CD4-positive, alpha-beta T cell (primary cell): ENCODE results near the gene REXO1. TPM values are rescaled to one million over a fixed set of nuclear protein-coding genes. Genes with fewer than 3 reads are reported as not detected.

ENCODE experiments used
- ATAC-seq: fragments of 200-7000 bp; cut with Tn5 transposase; one replicate; pipeline ENCODE4 v1.10.0; 2022; ENCODE audit warnings: mild to moderate bottlenecking; ENCODE audit not compliant: poor library complexity
- CTCF ChIA-PET: fragments of 350-600 bp; sonication (Branson Sonifier 250); formaldehyde crosslinking; loops from one replicate; lab custom pipeline; 2021; ENCODE audit warnings: antibody characterized with exemption, inconsistent platforms; lab: Charles Lee
- POLR2A ChIA-PET: fragments of 350-600 bp; sonication (Branson Sonifier 250); formaldehyde crosslinking; loops from one replicate; lab custom pipeline; 2021; ENCODE audit warnings: antibody characterized with exemption, inconsistent platforms; lab: Charles Lee
- DNase-seq, 14 experiments: peaks; one replicate each; pipeline ENCODE4 v3.0.0-alpha.2; 2013 to 2020; ENCODE audit warnings: mixed read lengths in 2 of 14
- H3K27ac ChIP-seq, 2 donors: one replicate each; pipeline versions ENCODE4 v1.5.1 to v1.7.0; 2013; ENCODE audit warnings: low read length in 2 of 2, low read depth in 1 of 2, mild to moderate bottlenecking in 1 of 2
- H3K27me3 ChIP-seq, 2 experiments: 1 replicate in 1 of 2; 2 replicates in 1 of 2; pipeline versions ENCODE4 v1.6.1 to v1.7.0; 2013; ENCODE audit warnings: low read length in 2 of 2, control low read depth in 1 of 2, mild to moderate bottlenecking in 1 of 2, moderate library complexity in 1 of 2; ENCODE audit not compliant: insufficient read depth in 2 of 2, control insufficient read depth in 1 of 2
- H3K36me3 ChIP-seq: one replicate; pipeline ENCODE4 v1.6.1; 2013; ENCODE audit warnings: low read length, control low read depth; ENCODE audit not compliant: insufficient read depth
- H3K4me1 ChIP-seq: one replicate; pipeline ENCODE4 v1.6.1; 2013; ENCODE audit warnings: low read length, control low read depth; ENCODE audit not compliant: insufficient read depth
- H3K4me3 ChIP-seq: one replicate; pipeline ENCODE4 v1.5.1; 2013; ENCODE audit warnings: mild to moderate bottlenecking, low read length, moderate library complexity
- H3K9me3 ChIP-seq, 2 experiments: 1 replicate in 1 of 2; 2 replicates in 1 of 2; pipeline versions ENCODE4 v1.6.1 to v1.7.0; 2013; ENCODE audit warnings: low read length in 2 of 2, mild to moderate bottlenecking in 2 of 2, control low read depth in 1 of 2, moderate library complexity in 1 of 2; ENCODE audit not compliant: control insufficient read depth in 1 of 2, insufficient read depth in 1 of 2
- H3K27ac Mint-ChIP-seq: one replicate; pipeline ENCODE4 v1.8.0; 2020; ENCODE audit warnings: mixed read lengths
- H3K27me3 Mint-ChIP-seq: one replicate; pipeline ENCODE4 v1.8.0; 2021; ENCODE audit warnings: mixed read lengths
- H3K36me3 Mint-ChIP-seq: one replicate; pipeline ENCODE4 v1.8.0; 2021; ENCODE audit warnings: low read depth, mixed read lengths
- H3K4me1 Mint-ChIP-seq: one replicate; pipeline ENCODE4 v1.8.0; 2021; ENCODE audit warnings: low read depth, mixed read lengths
- H3K4me3 Mint-ChIP-seq: one replicate; pipeline ENCODE4 v1.8.0; 2020; ENCODE audit warnings: mild to moderate bottlenecking, mixed read lengths
- H3K9me3 Mint-ChIP-seq: one replicate; pipeline ENCODE4 v1.8.0; 2020; ENCODE audit warnings: mixed read lengths
- CTCF ChIP-seq: fragments of 200-600 bp; IDR thresholded peaks from one replicate; pipeline ENCODE4 v1.8.0; 2022; ENCODE audit warnings: antibody characterized with exemption, mild to moderate bottlenecking
- intact Hi-C, 2 experiments: fragments of 100-400 bp; cut with DNase I in 1 of 2; cut with micrococcal nuclease in 1 of 2; formaldehyde crosslinking; loops; one replicate each; pipeline versions ENCODE4 v1.15.1 to v1.9.0; 2023 to 2025; cut with DNase I, micrococcal nuclease
- total RNA-seq, 174 experiments: library from RNA in 2 of 174; stranded (reverse) in 2 of 174; gene quantifications; one replicate each; pipeline ENCODE4 v1.2.3 and lab custom pipeline; 2021 to 2026

The REXO1 gene
- total RNA-seq, 2 experiments from 2014 or later, result 106 to 114 TPM

- peak in 1 of 14 experiments; percentile 25 for DNase-seq
- ChIA-PET POLR2A (interaction anchor here (1.0 to 2.2 kb wide), 9 partner anchors 19 to 587 kb away, joined by 3 to 11 read pairs (median 5); partner anchors contain the start of genes ABHD17A and CIRBP), CTCF (interaction anchor here (1.3 kb wide), 1 partner anchor 8 kb away, joined by 5 read pairs; no protein-coding TSS in a partner anchor)
- Histone ChIP-seq H3K9me3 (no peaks in the 10 kb centered on the region), H3K4me1 (peaks cover 96% of the 10 kb centered on the region), H3K4me3 (peak overlapping the region; percentile 61), H3K36me3 (no peaks in the 10 kb centered on the region), H3K27me3 (no peaks in the 10 kb centered on the region), H3K27ac (peak overlapping the region; percentile 71 to 77)
- Mint-ChIP-seq H3K36me3 (peaks cover 5% of the 10 kb centered on the region), H3K4me3 (peak overlapping the region; percentile 91), H3K4me1 (peaks cover 64% of the 10 kb centered on the region), H3K27me3 (no peaks in the 10 kb centered on the region), H3K9me3 (no peaks in the 10 kb centered on the region), H3K27ac (peak overlapping the region; percentile 96)
- no peak for ATAC-seq
- TF ChIP-seq CTCF, result no peak
- intact Hi-C loops, result no loop called here
Measured at GRCh38 chr19:1856345-1856697, 8.0 kb upstream of the REXO1 start.

GRCh38 chr19:1855828-1856255 lies 7.6 kb upstream of the REXO1 start:
- Mint-ChIP-seq H3K4me3 (peak overlapping the region; percentile 91), H3K27ac (peak overlapping the region; percentile 96), H3K27me3 (no peaks in the 10 kb centered on the region), H3K9me3 (no peaks in the 10 kb centered on the region), H3K4me1 (peaks cover 64% of the 10 kb centered on the region), H3K36me3 (peaks cover 5% of the 10 kb centered on the region)
- Histone ChIP-seq H3K27ac (peak overlapping the region; percentile 71 to 77), H3K4me3 (peak overlapping the region; percentile 61), H3K36me3 (no peaks in the 10 kb centered on the region), H3K9me3 (no peaks in the 10 kb centered on the region), H3K4me1 (peaks cover 96% of the 10 kb centered on the region), H3K27me3 (no peaks in the 10 kb centered on the region)
- intact Hi-C loops, result no loop called here
- CTCF ChIA-PET, result interaction anchor here (1.3 to 1.5 kb wide), 2 partner anchors 9 to 30 kb away, joined by 4 to 5 read pairs; no protein-coding TSS in a partner anchor
- POLR2A ChIA-PET, result interaction anchor here (1.0 to 2.2 kb wide), 8 partner anchors 9 to 587 kb away, joined by 3 to 11 read pairs (median 6); partner anchors contain the start of genes ABHD17A and CIRBP
- DNase-seq (peak in 5 of 14 experiments; percentile 25 to 67 (median 48)), ATAC-seq (no peak)
- no peak for TF ChIP-seq CTCF

- Histone ChIP-seq H3K27me3 (no peaks in the 10 kb centered on the region), H3K9me3 (no peaks in the 10 kb centered on the region), H3K27ac (peak overlapping the region; percentile 71 to 77), H3K4me1 (peaks cover 89% of the 10 kb centered on the region), H3K4me3 (peak overlapping the region; percentile 61), H3K36me3 (no peaks in the 10 kb centered on the region)
- Mint-ChIP-seq H3K9me3 (no peaks in the 10 kb centered on the region), H3K4me3 (peak overlapping the region; percentile 91), H3K36me3 (peaks cover 5% of the 10 kb centered on the region), H3K27me3 (no peaks in the 10 kb centered on the region), H3K27ac (peak overlapping the region; percentile 96), H3K4me1 (peaks cover 64% of the 10 kb centered on the region)
- ATAC-seq, result peak; percentile 56
- ChIA-PET POLR2A (interaction anchor here (1.1 to 2.2 kb wide), 5 partner anchors 9 to 586 kb away, joined by 3 to 10 read pairs (median 5); partner anchors contain the start of gene CIRBP), CTCF (interaction anchor here (0.7 to 1.5 kb wide), 3 partner anchors 9 to 29 kb away, joined by 3 to 5 read pairs (median 4); no protein-coding TSS in a partner anchor)
- peak; percentile 61 to 95 (median 82) for DNase-seq
- intact Hi-C loops, result no loop called here
- TF ChIP-seq CTCF, result no peak
Measured at GRCh38 chr19:1855040-1855827, 7.0 kb upstream of the REXO1 start.
